IPS-NIHi11 (cell line): ENCODE measurements around the gene PIP4K2A.

Experiments
- DNase-seq: peaks from one replicate; pipeline ENCODE4 v3.0.0; 2012; ENCODE audit warnings: mixed read lengths, low spot score

The PIP4K2A gene

DNA sequence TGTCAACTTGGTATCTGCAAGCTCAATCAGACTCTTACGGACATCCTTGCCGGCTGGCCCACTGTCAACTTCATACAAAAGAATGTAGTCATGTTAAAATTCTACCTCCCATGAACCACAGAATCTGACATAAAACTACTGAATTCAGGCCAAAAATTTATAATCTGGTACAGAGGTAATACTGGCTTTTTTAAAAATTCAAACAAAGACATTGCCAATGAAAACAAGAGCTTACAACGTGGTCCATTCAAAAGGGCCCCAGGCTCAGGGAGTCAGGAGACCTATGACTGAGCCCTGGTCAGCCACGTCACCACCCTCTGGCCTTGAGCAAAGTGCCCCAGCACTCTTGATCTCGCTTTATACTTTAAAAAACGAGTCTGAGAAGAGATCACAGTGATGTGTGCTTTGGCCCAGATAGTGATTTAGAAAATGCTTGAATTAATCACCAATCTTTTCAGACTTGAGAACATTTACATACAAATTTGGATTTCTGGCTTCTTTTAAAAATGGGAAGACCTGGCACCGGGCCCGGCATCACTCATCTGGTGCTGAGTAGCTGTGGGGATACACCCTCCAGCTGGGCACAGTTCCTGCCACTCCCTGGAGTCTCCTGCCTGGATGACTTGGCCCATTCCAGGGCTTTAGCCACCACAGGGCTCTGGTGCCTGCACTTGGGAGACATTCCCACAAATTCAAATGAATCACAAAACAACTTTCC lies 94.1 kb downstream of the PIP4K2A start:
- no peak for DNase-seq

DNA sequence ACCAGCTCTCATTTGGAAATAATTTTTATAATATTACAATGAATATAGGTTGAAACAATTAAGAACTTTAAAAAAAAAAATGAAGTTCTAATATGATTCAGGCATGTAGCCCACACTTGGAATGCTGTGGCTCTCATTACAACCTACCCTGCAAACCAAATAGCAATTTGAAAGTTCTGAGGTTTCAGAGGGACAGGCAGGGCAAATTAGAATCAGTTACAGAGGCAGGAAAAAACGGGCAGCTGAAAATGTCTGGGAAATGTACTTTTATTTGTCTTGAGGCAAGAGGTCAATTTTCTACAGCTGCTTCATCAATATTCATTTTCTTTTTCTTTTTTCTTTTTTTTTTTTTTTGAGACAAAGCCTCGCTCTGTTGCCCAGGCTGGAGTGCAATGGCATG lies 95.3 kb downstream of the PIP4K2A start:
- no peak for DNase-seq

DNA sequence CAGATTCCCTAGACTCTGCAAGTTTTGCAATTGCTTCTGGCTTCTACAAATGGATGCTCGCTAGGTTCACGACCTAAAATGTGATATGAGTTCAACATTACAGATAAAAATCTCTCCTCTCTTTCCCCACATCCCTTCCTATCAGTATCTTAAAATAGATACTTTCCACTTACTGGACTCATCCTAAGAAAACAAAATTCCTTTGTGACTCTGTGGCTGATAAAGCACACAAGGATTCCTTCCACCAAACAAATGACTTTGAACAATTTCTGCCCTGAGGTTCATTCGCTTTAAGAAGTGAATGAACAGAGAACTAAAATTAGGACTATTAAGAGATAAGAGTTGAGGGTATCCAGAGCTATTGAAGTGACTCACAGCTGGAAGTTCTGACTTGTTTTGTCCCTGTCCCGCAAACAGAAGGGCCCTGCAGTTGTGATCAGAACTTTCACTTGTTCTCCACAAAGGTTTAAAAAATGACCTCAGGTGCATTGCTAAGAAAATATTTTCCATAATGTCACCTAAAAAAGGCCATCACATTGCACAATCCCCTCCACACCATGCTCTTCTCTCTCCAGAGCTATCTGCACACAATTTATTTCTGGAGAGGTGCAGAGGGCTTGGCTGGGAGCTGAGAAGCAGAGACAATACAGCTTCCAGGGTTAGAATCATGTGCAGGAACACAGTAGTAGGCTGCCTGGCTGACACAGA lies 96.1 kb downstream of the PIP4K2A start:
- DNase-seq: no peak

DNA sequence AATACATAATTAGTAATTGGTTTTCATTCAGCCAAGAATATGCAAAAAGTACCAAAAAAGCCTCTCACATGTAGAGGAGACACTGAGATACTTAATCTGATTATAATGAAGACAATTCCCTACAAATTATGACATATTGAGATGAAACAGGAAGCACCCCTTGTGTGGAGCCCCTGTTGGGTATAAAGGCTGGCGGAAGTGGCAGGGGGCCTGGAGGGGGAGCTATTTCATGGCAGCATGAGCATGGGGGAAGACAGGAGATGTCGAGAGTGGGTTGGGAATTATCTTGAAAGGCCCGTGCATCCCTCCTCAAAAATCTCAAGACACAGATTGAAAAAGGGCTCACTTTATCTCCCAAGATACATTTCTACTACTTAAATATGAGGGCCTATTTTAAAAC lies 96.9 kb downstream of the PIP4K2A start:
- DNase-seq: no peak

DNA sequence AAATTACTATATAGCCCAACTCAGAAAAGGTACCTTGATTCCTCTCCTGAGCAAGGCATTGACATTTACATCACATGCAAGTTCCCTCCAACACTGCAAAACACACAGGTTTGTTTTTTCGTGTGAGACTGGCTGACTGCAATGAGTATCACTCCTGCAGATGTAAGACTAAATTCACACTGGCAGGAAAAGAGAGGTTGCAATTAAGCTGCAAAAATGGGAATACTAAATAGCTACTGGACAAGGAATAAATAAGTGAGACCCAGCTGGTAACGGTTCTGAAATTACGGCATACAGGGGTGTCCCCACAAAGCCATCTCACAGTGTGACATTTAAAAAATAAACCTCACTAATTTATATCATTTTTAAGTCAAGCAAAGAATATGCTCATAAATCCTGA lies 97.3 kb downstream of the PIP4K2A start:
- no peak for DNase-seq

DNA sequence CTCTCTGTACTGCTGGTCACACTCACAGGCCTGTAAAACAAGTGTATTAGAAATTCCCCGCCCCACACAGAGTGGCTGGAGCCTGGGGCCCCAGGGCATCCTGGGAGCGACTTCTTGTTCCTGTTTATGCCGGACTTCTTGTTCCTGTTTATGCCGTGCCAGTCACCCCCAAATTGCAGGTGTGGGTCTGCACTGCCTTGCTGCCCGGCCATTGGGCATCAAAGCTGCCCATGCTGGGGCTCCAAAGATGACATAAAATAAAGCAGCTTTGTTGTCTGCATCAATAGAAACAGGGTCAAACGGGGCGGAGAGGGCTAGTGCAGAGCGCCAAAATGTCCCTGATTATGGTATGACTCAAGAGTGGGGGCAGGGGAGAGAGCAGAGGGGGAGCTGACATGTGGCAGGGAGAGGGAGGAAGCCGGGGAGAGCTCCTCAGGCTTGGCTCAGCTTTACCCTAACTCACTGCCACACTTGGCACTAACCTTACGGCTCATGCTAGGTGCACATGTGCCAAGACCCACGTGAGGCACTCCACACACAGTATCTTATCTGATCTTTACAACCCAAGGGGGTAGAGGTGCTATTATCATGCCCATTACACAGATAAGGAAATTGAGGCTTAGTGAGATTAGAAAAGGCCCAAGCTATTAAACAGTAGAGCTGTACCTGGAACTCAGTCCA lies 98.4 kb downstream of the PIP4K2A start:
- DNase-seq: no peak

DNA sequence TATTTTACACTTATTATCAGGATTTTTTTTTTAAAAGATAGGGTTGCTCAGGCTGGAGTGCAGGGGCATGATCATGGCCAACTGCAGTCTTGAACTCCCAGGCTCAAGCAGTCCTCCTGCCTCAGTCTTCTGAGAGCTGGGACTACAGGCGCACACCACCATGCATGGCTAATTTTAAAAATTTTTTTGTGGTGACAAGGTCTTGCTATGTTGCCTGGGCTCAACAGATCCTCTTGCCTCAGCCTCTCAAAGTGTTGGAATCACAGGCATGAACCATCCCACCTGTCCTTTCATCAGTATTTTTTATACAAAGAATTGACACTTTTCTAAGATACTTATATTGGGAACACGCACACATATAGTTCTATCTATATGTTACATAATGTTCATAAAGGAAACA lies 99.3 kb downstream of the PIP4K2A start:
- DNase-seq: no peak

DNA sequence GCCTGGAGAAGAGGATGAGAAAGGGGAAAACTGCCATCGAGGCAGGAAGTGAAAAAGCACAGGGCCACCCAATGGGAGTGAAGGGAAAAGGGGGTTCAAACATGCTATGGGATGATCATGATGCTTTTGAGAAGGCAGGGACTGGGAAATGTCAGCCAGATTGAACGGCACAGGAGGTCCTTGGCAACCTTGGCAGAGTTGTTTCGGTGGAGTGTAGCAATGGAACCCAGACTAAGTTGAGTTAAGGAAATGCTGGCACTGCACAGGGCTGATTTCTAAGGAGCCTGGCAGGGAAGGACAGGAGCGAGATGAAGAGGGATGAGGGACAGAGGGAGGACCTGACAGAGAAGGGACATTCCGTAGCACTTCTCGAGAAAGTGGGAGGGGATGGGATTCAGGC lies 101.4 kb downstream of the PIP4K2A start:
- DNase-seq: no peak

DNA sequence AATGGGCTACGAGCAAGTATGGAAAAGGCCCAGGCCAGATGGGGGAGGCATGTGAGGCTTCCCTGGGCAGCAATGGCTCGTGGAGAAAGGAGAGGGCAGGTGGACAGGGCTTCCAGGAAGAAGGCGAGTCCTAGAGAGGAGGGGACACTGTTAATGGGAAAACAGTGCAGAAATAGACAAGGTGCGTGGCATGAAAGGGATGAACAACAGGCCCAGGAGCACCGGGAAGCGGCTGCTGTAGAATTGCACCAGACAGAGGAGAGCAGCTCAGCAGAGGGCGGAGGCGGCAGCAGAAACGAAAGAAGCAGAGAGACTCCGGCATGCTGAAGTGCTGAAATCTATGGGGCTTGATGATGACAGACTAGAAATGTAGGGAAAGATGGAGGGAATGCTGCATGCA lies 102.1 kb downstream of the PIP4K2A start:
- DNase-seq: no peak

DNA sequence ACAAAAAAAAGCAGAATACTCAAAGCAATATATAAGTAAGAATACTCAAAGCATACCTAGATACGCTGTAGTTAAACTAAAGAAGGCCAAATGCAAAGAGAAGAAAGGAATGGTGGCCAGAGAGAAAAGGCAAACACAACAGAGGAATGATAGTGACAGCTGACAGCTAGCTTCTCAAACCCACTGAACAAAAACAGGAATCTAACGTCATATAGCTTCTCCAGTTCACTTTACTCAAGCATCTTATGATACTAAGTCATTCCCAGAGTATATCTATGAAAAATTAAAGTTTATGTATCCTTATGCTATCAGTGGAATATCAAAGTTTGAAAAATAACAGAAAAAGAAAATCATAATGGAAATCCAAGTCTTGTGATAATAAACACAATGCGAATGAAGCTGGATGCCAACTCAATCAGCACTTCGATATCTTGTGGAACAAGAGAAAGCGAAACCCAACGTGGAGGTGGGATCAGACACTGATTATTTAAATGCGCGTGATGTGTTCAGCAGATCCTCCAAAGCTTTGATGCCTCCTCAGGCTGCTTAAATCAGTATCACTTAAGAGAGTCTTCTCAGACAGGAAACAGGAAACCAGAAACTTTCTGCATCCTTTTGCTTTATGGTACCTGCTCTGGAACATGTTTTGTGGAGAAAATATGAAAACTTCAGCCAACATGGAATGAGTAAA lies 102.8 kb downstream of the PIP4K2A start:
- no peak for DNase-seq

DNA sequence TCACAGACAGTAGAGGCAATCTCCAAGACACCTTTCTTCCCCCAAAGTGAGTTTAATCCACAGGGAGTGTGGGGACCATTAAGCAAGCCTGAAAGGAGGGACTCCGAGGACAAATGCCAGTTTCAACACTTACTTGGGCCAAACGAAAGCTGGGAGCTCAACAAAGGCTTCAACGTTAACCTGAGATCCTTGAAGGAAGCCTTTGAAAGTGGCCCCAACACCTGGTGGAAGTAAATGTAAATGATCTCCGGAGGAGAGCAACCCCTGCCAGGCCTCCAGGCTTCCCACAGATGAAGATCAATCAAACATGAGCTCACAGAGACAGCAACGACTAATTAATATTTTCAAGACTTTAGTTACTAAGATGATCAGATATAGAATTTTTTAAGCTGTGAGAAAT lies 103.8 kb downstream of the PIP4K2A start:
- DNase-seq: no peak

DNA sequence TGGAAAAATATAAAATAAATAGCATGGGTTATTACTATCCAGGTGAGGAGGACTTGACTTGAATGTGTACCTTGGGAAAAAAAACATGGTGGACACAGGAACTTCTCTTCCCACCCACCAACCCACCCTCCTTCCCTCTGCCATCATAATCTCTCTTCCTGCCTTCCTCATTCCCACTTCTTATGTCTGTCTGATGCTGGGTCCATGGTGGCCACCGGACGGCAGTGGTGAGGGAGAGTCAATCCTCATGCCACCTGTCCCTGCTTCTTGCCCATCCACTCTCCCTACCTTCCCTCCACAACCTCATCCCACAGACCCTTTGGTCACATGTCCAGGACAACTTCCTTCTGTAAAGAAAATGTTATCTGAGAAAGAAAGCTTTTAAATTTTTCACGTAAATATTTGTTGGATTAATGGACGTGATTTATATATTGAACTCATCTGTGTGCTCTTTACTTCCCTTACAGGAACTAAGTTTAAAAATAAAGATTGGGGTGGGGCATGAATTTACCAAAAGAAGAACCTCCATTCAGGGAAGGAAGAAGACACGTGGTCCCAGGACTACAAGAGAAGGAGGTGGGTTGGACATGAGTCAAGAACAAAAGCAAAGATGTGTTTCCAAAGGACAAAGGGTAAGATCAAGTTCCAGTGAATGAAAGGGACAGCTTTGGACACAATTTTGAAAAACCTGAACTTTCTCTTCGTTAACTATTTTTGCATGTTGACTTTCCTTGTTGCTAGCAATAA lies 104.5 kb downstream of the PIP4K2A start:
- DNase-seq: no peak

DNA sequence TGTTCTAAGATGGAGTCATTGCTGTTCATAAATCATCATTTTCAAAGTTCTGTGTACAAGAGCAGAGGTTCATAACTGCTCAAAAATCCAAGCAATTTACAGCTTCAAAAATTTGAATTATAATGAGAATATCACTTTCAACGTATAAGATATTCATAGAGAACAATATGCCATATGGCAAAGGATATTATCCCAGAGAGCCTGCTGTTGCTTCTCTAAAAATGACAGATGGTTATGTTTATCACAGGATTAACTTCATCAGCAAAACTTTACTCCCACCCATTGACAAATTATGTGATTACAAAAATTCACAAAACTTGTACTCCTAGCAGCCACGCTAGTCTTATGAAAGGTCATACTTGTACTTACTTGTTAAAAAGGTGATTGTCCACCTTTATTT lies 105.1 kb downstream of the PIP4K2A start:
- no peak for DNase-seq

DNA sequence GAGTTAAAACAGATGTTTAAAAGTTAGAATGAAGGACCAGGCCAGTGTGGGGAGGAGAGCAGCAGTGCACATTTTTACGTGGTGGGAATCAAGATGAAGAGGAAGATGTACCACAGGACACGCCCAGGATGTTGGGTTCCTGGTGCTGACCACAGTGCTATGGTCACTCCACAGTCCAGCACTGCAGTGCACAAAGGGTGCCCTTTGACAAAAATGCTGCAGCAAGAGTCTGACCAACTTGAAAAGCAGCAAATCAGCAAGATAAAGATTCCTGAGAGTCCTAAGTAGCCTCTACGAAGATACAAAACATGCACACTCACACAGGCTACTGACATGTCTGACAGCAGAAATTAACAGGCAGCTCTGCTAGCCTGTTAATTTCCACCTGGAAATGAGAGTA lies 107.1 kb downstream of the PIP4K2A start:
- no peak for DNase-seq

DNA sequence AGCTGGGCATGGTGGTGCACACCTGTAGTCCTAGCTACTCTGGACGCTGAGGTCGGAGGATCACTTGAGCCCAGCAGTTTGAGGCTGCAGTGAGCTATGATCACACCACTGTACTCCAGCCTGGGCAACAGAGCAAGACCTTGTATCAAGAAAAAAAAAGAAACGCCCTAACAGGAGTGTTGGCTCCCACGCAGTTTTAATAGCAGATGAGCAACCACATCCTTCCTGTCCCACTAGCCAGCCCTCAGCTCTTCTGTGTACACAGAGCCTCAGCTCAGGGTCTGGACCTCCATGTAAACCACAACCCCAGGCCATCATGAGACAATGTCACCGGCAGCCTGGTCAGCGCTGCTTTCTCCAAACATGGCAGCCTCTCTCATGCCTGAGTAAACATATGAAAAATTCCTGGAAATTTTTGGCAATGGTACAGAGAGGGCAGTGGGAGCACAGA lies 108.2 kb downstream of the PIP4K2A start:
- no peak for DNase-seq

DNA sequence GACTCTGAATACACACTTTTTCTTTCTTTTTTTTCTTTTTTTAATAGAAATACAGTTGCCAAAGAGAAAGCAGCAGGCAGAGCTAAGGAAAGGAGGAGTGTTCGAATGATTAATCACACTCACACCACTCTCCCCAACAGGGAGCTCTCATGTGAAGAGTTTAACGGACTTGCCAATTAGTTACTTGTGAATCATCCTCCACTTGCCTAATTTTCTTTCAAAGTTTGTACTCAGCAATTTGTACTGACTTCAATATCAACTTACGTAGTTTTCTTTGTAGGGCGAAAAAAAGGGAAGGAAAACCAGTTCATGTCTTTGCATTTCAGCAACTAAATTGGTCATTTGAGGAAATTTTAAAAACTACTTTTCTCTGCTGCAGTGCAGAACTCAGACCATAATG lies 109.2 kb downstream of the PIP4K2A start:
- no peak for DNase-seq

DNA sequence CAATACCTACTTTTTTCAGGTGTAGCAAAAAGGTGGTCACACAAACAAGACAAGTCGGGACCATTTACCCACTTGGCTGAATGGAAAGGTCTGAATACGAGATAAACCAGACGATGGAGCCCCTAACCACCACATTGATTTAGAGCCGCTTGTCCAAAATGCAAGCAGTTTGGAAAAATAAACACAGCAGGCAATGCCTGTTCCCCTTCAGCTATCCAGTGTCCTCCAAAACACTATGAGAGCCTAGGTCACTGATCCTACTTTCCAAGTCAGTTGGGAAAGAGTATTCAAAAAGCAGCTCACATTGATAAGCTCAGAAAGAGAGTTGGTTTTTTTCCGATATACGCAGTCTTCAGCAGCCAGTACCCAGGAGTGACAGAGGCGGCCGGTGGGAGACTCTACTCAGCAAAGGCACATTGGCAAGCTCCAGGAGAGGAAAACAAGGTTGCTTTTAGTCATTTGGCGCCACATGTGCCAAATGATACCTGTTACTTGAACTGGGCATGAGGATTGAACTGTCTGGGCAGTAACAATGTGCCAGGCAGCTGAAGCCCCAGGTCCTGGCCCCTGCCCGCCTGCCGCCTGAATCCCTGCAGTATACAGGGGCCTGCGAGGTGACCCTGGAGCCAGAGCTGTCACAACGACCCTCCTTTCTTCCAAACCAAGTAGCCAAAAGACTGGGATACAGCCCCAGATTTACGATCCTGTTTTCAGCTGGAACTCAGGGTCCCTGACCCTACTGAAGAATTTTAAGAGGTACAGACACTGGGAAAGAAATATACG lies 109.8 kb downstream of the PIP4K2A start:
- DNase-seq: no peak

DNA sequence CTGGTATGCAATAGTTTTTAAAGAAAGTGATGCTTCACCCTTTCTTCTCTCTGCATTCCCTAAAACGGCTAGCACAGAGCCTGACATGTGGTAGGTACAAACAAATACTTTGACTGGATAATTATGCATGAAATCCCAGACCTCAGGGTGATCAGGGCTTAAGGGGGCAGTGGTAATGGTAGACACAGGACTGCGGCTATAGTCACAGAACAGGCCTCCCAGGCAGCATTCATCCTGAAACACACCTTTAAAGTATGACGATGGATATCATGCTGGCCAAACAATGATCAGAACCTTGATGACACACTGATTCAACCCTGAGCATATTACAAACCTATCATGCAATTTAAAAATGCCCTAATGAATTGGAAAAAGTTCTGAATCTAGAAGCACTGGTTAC lies 110.8 kb downstream of the PIP4K2A start:
- DNase-seq: no peak

DNA sequence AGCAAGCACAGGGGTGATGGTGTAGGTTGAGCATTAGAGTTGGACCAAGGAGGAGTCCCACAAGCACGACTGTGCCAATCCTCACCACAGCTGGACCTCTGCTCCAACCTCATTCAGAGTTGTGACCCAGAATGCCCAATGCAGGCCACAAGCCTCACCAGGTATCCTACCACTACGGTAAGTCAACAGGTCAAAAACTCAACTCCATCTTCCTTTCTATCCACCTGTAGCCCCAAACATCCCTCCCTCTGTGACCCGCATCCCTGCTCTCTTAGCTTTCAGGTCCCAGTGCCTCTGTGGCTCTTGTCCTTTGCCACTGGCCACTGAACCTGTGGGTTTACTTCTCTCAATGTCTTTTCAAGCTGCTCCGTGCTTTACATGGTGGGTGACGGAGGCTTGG lies 112.8 kb downstream of the PIP4K2A start:
- no peak for DNase-seq

DNA sequence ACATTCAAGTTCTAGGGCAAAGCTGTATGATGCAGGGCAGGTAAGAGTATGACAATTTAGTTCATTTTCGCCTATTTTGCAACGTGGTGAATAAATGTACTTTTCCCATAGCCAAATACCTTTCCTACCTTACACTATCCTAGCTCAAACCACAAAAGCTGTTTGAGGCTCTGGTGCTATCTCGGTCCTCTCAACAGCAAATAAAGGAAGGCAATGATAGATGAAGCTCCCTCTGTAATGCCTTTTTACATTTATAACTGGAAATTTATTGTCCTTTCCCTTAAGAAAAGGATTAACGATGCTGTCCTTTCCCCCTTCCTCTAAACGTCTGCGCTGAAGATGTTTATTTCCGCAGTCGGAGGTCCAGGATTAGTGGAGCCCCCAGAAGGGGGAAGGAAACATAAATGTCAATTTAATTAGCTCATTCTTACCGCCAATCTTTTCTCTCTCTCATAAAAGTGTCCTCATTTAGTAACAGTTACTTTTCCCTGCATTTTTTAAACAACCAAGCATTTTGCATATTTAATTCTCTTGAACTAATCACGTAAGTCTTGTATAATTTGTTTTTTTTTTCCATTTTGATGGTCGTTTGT lies 114.6 kb downstream of the PIP4K2A start:
- DNase-seq: no peak

DNA sequence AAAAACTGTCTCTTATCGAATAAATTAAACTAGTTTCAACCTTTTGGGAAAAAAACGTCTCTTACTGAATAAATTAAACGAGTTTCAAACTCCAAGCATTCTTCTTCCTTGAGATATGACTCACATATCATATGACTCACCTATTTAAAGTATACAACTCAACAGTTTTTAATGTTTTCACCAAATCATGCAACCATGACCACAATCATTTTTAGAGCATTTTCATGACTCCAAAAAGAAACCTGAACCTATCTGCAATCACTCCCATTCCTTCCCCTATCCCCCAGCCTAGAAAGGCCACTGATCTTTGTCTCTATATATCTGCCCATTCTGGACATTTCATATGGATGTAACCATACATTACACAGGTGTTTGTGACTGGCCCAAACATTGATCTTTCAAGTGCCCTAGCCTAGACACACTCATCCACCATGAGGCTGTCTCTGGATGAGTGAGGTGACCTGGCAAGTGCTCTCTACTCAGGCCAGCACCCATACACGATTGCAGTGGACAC lies 115.3 kb downstream of the PIP4K2A start:
- DNase-seq: no peak
